ENCODE measurements around the gene PSMB9. TPM values are rescaled to one million over a fixed set of nuclear protein-coding genes. Genes with fewer than 3 reads are reported as not detected.
"Not testable (repeated sequence)": the region's sequence is repeated elsewhere in the genome, so short reads cannot be mapped to it uniquely, and the experiment has no call there.

PSMB9 gene
- total and polyA plus RNA-seq, 7 donors: 10.2 to 233 (median 23.2) TPM

DNA sequence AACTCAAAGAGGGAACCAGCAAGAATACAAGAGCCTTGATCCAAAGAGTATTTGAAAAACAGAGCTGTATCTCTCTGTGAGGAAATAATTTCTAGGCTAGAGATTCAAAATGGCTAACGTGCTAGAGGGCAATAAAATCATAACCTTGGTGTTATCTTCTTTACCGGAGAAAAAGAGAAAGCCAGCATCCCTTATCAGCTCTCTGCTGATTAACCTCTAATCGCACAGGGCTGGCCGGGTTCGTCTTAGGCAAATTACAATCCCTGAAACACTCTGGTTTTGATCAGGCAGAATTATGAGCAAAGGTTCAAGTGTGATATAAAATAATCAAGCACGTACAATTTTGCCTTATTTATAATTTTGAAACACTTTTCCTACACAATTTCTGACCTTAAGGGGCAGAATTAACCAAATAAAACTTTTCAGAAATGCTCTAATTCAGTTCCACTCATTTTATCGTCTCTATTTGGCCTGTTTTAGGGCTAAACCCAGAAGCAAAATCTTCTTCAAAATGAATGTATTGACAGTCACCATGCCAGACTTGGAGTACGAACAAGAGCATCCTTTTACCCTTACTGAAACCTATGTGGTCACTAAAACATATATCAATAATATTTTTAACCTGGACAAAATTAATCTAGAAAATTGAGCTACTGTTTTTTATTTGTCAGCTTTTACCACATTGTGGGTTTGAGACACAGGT, 13.7 kb downstream of the PSMB9 start:
- intact Hi-C loops (cut with DNase I): loop anchor here (1.0 to 5.0 kb wide), 2 partner anchors 29 to 455 kb away; partner anchors contain the start of gene TAP2
- no peaks in the 10 kb centered on the region for H3K9me3 ChIP-seq
- no peak overlapping the region for H3K4me3 ChIP-seq
- H3K27me3 ChIP-seq: no peaks in the 10 kb centered on the region
- 19 to 50% methylated on average over 8 of the region's 8 CpGs for WGBS, 2 donors
- no peaks in the 10 kb centered on the region for H3K36me3 ChIP-seq
- TF ChIP-seq EP300 (IDR thresholded peaks at IDR 0.05) (no peak), POLR2A (IDR thresholded peaks at IDR 0.05) (no peak)
- TF ChIP-seq, protein P1, sequence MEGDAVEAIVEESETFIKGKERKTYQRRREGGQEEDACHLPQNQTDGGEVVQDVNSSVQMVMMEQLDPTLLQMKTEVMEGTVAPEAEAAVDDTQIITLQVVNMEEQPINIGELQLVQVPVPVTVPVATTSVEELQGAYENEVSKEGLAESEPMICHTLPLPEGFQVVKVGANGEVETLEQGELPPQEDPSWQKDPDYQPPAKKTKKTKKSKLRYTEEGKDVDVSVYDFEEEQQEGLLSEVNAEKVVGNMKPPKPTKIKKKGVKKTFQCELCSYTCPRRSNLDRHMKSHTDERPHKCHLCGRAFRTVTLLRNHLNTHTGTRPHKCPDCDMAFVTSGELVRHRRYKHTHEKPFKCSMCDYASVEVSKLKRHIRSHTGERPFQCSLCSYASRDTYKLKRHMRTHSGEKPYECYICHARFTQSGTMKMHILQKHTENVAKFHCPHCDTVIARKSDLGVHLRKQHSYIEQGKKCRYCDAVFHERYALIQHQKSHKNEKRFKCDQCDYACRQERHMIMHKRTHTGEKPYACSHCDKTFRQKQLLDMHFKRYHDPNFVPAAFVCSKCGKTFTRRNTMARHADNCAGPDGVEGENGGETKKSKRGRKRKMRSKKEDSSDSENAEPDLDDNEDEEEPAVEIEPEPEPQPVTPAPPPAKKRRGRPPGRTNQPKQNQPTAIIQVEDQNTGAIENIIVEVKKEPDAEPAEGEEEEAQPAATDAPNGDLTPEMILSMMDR (IDR thresholded peaks at IDR 0.05): no peak
- no peak for DNase-seq
- H3K27ac ChIP-seq: no peak overlapping the region
- no peaks in the 10 kb centered on the region for H3K4me1 ChIP-seq

DNA sequence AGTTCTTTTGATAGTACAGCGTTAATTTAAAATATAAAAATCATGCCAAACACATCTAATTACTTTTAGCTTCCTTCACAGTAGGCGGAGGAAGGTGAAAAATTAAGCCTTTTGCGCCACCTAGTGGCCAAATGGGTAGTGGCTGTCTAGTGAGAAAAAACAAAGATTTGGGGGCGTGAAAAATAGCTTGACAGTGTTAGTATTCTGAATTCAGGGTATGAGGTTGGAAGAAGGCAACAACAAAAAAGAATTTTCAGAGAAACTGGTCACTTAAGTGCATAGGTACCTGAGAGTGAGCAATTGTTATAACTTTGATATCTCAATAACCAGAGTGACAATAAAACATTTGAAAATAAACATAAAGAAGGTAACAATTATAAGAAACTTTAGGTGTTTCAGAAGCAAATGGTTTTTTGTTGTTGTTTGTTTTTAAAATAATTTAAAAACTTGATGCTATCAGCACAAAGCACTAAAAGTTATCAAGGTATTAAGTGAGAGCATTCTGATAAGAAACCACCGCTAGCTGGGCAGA, 14.3 kb downstream of the PSMB9 start:
- intact Hi-C loops (cut with DNase I): loop anchor here (1.0 to 5.0 kb wide), 2 partner anchors 30 to 456 kb away; partner anchors contain the start of gene TAP2
- H3K9me3 ChIP-seq: no peaks in the 10 kb centered on the region
- no peaks in the 10 kb centered on the region for H3K4me1 ChIP-seq
- DNase-seq: peak; percentile 87
- no peak overlapping the region for H3K27ac ChIP-seq
- TF ChIP-seq, protein P1 (IDR thresholded peaks at IDR 0.05): peak; percentile 77 to 95 (median 90)
- TF ChIP-seq POLR2A (IDR thresholded peaks at IDR 0.05): no peak
- H3K27me3 ChIP-seq: no peaks in the 10 kb centered on the region
- no peaks in the 10 kb centered on the region for H3K36me3 ChIP-seq
- 7 to 13% methylated on average over 5 of the region's 5 CpGs for WGBS, 2 donors
- H3K4me3 ChIP-seq: no peak overlapping the region

DNA sequence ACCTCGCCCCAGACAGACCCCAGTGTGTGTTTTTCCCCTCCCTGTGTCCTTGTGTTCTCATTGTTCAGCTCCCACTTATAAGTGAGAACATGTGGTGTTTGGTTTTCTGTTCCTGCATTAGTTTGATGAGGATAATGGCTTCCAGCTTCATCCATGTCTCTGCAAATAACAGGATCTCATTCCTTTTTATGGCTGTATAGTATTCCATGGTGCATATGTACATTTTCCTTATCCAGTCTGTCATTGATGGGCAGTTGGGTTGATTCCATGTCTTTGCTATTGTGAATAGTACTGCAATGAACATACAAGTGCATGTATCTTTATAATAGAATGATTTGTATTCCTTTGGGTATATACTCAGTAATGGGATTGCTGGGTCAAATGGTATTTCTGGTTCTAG, 20.0 kb downstream of the PSMB9 start:
- H3K36me3 ChIP-seq; H3K4me3 ChIP-seq; intact Hi-C loops (cut with DNase I); DNase-seq; H3K27ac ChIP-seq; H3K4me1 ChIP-seq; H3K9me3 ChIP-seq: not testable (repeated sequence)
- peaks cover 0 to 23% (median 0%) of the 10 kb centered on the region in 3 donors for H3K27me3 ChIP-seq
- WGBS, 2 donors: 47 to 54% methylated on average over 1 of the region's 1 CpG

DNA sequence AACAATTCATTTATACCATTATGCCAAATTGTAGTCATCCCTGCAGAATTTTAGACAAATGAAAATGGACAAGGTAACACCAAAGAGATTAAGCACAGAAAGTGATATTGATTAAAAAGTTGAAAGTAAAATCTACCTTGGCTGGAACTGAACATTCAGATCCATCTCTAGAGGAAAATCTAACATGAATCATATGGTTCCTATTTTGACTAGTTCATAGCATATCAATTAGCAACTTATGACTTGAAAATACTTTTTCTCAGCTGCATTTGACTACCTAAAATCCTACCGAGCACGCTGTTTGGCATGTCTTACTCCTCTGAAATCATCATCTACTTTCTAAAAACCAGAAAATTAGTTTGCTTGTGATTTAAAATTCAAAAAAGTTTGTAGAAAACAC, 22.6 kb downstream of the PSMB9 start:
- no peak for DNase-seq
- H3K4me3 ChIP-seq: no peak overlapping the region
- H3K36me3 ChIP-seq: no peaks in the 10 kb centered on the region
- intact Hi-C loops (cut with DNase I): no loop called here
- H3K27me3 ChIP-seq: peaks cover 0 to 31% (median 0%) of the 10 kb centered on the region in 3 donors
- 87 to 90% methylated on average over 2 of the region's 2 CpGs for WGBS, 2 donors
- H3K27ac ChIP-seq: no peak overlapping the region
- TF ChIP-seq EP300 (IDR thresholded peaks at IDR 0.05): no peak
- no peak for TF ChIP-seq POLR2AphosphoS5 (IDR thresholded peaks at IDR 0.05)
- TF ChIP-seq, protein P1 (IDR thresholded peaks at IDR 0.05): no peak
- TF ChIP-seq POLR2A (IDR thresholded peaks at IDR 0.05): no peak
- no peaks in the 10 kb centered on the region for H3K9me3 ChIP-seq
- no peaks in the 10 kb centered on the region for H3K4me1 ChIP-seq

DNA sequence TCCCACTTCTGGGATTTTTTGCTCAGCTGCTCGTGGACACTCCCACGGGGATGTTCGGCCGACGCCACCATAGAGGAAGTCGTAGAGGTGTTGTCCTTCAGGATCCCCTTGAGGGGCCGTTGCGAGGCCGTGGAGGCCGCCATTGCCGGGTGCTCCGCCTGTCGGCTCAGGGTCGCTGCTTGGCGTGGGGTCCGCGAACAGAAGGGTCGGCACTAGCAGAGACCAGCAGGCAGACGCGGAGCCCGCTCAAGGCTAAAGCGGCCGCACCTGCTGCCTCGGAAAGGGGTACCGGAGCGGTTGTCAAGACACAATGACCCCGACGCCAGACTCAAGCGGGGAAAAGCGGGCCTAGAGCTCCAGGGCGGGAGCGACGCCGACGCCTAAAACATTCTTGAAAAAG, 25.7 kb downstream of the PSMB9 start:
- Histone ChIP-seq H3K27ac (no peak overlapping the region), H3K4me1 (no peaks in the 10 kb centered on the region), H3K9me3 (no peaks in the 10 kb centered on the region), H3K4me3 (no peak overlapping the region), H3K36me3 (no peaks in the 10 kb centered on the region), H3K27me3 (peaks cover 0 to 27% (median 0%) of the 10 kb centered on the region in 3 donors)
- 70 to 77% methylated on average over 35 of the region's 35 CpGs for WGBS, 2 donors
- TF ChIP-seq POLR2A (IDR thresholded peaks at IDR 0.05): no peak
- TF ChIP-seq EP300 (IDR thresholded peaks at IDR 0.05): no peak
- TF ChIP-seq POLR2AphosphoS5 (IDR thresholded peaks at IDR 0.05): no peak
- TF ChIP-seq, protein P1 (IDR thresholded peaks at IDR 0.05): no peak
- intact Hi-C loops (cut with DNase I): no loop called here
- no peak for DNase-seq

DNA sequence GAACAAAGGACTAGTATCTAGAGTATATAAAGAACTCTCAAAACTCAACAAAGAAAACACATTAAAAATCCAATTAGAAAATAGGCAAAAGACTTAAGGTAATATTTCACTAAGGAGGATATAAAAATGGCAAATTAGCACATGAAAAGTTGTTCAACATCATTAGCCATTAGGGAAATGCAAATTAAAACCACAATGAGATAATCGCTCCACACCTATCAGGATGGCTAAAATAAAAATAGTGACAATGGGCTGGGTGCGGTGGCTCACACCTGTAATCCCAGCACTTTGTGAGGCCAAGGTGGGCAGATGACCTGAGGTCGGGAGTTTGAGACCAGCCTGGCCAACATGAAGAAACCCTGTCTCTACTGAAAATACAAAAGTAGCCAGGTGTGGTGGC, 27.0 kb downstream of the PSMB9 start:
- 66 to 78% methylated on average over 3 of the region's 3 CpGs for WGBS, 2 donors
- peaks cover 0 to 17% (median 0%) of the 10 kb centered on the region in 3 donors for H3K27me3 ChIP-seq
- H3K4me1 ChIP-seq; H3K9me3 ChIP-seq; H3K4me3 ChIP-seq; intact Hi-C loops (cut with DNase I); DNase-seq; H3K27ac ChIP-seq; H3K36me3 ChIP-seq: not testable (repeated sequence)

Data from sigmoid colon (tissue), 7 donors.